Right lobe of liver (tissue), 4 donors: ENCODE results near the gene TBC1D1.

ENCODE experiments used
- CTCF ChIP-seq, 4 donors: fragments of 200-600 bp in 3 of 4; fragments of 450-650 bp in 1 of 4; IDR thresholded peaks; one replicate each; pipeline versions ENCODE4 v1.5.1 to v1.8.0; 2016 to 2022; ENCODE audit warnings: antibody characterized with exemption in 4 of 4, mild to moderate bottlenecking in 2 of 4
- POLR2A ChIP-seq: fragments of 450-650 bp; IDR thresholded peaks from one replicate; pipeline ENCODE4 v1.6.1; 2017; ENCODE audit warnings: antibody characterized with exemption, mild to moderate bottlenecking
- donor health status: DM: no; HTN: no; CAD: no.
- donor health status: DM: no; HTN: no; CAD: no.
- donor health status: DM: no; HTN: yes; CAD: no.

GRCh38 chr4:38172078-38172477 is 281.2 kb downstream of the TBC1D1 start:
- no peak for TF ChIP-seq CTCF (IDR thresholded peaks at IDR 0.05)
- TF ChIP-seq POLR2A: no peak
